GM18907 (cell line): ENCODE data around the gene CDC14A.
A peak's percentile ranks its signal among the peaks of the same experiment; 100 is the strongest.
"Not testable (repeated sequence)": the region's sequence is repeated elsewhere in the genome, so short reads cannot be mapped to it uniquely, and the experiment has no call there.

Experiments used
- ATAC-seq: cut with Tn5 transposase; IDR thresholded peaks from one replicate; pipeline ENCODE4 v1.9.1; 2021; ENCODE audit warnings: mild to moderate bottlenecking, moderate library complexity; ENCODE audit not compliant: unreplicated experiment

Gene CDC14A

DNA sequence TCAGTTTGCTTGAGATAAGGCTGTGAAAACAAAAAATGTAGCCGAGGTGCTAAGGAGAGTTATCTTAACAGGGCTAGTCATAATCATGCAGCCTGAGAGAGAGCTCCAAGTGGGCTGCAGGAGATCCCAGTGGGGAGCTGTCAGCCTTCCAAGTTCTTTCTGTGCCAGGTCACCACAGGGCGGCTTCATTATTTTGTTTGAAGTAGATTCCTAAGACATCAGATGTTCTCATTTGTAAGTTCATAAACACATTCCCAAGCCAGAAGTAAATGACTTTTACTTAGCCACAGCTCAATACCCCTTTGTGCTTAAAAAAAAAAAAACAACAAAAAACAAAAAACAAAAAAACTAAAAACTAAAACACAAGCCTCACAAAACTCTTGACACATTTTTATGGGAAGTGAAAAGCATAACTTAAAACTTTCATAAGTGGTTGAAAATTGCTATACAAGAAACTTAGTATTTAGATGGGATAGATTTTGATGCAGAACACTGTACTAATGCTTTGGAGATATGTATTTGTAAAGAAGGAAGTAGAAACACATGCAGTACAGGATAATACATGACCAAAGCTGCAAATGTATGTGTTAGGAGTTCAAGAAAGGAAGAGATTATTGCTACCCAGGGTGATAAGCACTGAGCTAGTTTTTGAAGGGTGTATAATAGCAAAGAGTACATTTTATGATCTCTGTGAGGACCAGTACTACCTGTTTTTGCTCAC, 8.6 kb downstream of the CDC14A start:
- no peak for ATAC-seq

DNA sequence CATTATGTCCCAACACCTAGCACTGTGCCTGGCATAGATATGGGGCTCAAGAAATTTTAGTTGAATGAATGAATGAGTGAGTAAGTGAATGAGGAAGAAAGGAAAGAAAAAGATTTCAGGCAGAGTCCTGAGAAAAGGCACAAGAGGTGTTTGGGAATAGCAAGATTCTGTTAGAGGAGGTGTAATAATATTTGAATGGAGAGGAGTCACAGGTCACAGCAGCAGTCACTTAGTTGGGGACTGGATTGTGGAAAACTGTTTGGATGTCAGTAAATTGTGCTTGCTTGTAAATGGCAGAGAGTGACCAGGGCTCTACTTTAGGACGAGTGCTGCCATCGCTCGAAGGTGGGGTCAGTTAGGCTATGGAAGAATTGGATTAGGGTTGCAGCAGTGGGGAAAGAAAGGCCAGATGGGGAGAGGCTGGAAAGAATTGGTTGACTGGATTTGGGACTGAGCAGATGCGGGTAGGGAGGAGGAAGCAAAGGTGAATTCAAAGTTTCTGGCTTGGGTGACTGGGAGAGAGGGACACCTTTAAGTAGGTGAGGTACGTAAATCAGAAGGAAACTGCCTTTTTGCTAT, 9.3 kb downstream of the CDC14A start:
- no peak for ATAC-seq

DNA sequence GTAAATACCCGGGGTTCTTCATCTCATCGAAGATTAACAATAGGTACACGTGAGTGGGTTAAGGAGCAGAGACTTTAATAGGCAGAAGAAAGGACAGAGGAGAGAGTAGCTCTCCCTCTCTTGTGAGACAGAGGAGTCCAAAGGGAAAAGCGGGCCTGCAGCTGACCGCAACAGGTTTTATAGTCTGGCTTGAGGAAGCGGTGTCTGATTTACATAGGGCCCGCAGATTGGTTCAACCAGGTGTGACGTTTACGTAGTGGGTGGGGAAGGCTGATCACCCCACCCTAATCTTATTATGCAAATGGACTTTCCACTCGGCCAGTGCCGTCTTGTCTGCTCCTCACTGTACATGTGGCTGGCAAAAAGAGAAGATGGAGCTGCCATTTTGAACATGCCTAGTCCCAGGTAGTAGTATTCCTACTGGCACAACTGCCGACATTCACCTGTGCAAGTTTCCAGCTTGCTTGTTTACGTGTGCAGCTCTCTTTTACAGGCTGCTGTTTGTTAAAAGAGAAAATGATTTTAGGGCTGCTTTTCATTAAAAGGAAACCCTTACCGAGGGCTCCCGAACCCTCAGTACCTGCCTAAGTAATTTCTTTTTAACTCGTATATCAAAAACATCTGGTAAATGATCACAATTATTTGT, 10.6 kb downstream of the CDC14A start:
- no peak for ATAC-seq

DNA sequence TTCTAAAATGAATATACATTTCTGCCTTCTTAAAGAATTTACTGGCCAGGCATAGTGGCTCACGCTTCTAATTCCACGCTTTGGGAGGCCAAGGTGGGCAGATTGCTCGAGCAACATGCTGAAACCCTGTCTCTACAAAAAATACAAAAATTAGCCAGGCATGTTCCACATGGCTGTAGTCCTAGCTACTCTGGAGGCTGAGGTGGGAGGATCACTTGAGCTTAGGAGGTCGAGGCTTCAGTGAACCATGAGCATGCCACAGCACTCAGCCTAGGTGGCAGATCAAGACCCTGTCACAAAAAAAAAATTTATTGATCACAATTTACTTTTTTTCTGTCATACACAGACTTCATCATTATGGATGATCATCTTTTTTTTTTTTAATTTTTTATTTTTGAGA, 11.5 kb downstream of the CDC14A start:
- no peak for ATAC-seq

DNA sequence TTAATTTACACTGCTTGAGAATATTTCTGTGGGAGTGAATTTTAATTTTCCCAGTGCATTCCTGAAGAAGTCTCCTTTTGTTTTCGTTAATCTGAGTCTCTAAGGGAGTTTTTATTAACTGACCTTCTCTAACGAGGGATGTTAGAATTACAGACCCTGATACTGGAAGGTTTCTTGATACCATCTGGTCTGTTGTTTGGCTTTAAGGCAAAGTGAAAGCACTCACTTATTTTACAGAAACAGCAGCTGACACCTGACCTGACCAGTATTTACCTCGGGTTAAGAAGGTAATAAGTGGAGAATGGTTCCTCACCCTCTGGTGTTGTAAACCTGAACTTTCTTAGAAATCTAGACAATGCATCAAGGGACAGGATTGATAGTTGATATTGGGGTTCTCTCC, 12.4 kb downstream of the CDC14A start:
- ATAC-seq: no peak

DNA sequence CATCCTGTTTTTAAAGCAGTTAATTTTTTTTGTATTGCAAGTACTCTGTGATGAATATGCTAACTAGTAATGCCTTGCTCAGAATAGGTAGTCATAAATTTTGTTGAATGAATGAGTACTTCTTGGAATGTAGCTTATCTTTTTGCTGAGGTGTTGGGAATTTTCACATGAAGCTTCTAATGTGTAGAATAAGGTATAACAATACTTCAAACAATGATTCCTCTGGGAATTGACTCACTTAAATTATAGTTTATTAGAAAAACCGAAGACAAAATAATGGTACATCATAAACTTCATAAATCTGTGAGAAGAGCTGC, 13.9 kb downstream of the CDC14A start:
- no peak for ATAC-seq

DNA sequence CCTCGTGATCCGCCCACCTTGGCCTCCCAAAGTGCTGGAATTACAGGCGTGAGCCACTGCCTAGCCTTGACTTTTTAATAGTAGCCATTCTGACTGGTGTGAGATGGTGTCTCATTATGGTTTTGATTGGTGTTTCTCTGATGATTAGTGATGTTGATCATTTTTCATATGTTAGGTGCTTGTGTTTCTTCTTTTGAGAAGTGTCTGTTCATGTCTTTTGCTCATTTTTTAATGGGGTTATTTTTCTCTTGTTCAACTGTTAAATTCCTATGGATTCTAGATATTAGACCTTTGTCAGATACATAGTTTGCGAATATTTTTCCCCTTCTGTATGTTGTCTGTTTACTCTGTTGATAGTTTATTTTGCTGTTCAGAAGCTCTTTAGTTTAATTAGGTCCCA, 17.0 kb downstream of the CDC14A start:
- not testable (repeated sequence) for ATAC-seq

DNA sequence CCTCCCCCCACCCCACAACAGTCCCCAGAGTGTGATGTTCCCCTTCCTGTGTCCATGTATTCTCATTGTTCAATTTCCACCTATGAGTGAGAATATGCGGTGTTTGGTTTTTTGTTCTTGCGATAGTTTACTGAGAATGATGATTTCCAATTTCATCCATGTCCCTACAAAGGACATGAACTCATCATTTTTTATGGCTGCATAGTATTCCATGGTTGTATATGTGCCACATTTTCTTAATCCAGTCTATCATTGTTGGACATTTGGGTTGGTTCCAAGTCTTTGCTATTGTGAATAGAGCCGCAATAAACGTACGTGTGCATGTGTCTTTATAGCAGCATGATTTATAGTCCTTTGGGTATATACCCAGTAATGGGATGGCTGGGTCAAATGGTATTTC, 21.6 kb downstream of the CDC14A start:
- ATAC-seq: not testable (repeated sequence)

DNA sequence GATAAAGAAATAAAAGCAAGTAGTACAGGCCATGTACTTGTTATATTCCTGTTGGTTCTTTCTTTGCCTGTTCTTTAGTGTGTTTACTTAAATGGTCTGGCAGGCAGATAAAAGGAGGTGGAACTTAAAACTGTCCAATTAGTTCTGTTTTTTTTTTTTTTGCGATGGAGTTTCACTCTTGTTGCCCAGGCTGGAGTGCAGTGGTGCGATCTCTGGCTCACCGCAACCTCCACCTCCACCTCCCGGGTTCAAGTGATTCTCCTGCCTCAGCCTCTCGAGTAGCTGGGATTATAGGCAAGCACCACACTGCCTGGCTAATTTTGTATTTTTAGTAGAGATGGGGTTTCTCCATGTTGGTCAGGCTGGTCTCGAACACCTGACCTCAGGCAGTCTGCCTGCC, 24.6 kb downstream of the CDC14A start:
- not testable (repeated sequence) for ATAC-seq

DNA sequence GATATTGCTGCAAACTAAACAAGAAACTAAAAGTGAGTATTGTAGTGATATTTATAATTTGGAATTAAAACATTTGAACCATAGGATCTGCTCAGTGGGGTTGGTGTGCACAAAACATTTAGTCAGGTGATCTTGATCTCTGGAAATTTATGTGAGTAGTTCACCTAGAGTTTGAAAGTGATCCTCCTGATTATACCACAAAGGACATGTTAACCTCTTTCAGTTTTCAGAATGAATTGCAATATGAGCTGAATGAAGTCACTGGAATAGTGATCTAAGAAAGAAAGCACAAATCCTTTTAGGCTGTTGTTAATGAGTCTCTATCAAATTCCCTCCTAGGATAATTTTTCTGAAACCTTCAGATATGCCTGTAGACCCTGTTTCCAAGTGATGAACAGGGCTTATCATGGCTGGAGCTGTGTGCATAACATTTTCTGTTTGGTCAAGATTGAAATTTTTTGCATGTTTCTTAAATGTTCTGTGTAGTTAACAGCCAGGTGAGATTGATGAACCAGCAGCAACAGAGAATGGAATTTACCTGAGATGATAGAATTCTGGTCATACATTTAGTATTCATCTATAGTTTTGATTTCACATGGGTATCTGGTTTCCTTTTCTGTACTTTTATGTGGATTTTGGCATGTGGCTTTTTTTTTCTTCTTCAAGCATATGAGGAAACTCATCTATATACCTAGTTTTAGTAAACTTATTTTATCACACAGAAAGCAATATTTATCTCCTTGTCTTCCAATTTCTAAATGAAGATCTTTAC, 25.5 kb downstream of the CDC14A start:
- peak; percentile 97 for ATAC-seq

DNA sequence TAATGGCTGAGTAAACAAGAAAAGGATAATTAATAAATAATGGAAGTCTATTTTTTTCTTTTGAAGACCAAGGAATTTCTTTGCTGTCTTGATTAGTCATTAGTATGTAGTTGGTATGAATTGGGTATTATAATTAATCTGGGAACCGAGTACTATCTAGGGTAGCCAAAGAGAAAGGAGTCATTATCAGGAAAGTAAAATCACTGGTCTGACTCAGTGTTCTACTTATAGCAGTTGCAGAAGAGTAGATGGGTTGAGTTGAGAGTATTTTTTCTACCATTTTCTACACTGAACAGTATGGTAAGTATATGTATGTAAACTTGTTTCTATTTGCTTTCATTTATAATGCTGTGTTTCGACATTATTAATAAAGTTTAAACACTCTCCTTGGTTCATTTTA, 26.6 kb downstream of the CDC14A start:
- ATAC-seq: no peak

DNA sequence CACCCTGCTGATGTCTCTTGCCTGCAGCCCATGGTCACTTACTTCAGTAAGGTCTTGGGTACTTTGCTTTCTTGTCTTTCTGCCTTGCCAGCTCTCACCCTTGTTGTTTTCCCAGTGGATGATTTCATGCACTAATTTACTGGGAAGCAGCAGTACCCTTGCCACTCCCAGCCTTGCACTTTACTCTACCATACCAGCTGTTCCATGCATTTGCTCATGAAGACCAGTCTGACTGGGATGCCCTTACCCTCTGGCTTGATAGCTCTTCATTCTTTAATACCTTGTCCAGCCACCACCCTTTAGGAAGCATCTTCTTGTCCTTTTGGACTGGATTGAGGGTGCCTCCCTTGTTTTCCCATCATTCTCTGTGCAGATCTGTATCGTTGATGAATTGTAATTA, 28.3 kb downstream of the CDC14A start:
- no peak for ATAC-seq

DNA sequence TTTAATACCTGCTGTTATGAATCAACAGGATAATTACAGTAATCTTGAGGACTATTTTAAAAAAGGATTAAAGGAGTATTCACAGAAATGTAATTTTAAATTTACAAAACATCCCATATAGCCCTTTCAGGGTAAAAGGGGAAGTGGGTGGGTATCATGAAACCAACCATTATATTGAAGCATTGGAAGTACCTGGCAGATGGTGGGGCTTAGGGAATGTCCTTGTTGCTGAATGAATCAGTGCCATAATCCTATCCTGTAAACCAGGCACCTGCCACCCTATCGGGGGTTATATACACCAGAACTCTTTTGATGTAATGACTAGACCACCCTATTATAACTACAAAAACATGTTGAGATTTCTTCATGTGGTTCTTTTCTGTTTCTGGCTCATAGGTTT, 30.4 kb downstream of the CDC14A start:
- ATAC-seq: no peak

DNA sequence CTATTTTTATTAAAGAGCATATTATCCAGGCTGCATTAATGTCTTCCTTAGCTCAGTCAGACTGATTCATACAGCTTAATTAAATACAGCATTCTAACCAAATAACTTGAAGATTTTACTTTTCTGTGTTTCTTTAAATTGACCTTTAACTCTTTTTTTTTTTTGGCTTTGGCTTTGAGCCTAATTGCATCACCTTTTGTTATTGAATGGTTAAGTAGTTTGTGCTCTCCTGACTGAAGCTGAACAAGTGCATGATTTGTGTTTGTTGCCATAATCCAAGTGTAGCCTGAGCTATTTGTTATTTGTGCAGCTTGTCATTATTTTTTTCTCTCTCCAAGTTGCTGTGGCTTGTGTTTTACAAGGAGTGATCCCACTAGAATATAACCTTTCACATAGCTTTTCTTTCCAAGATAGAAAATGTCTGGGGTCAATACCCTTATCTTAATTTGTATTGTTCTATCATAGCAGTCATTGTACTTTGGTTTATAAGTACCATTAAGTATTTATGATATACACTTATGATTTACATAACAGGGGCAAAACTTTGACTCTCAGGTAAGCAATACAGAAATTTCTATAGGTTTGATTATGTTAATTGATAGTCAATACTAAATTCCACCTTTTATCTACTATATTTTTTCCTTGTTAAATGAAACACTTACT, 31.6 kb downstream of the CDC14A start:
- ATAC-seq: no peak

DNA sequence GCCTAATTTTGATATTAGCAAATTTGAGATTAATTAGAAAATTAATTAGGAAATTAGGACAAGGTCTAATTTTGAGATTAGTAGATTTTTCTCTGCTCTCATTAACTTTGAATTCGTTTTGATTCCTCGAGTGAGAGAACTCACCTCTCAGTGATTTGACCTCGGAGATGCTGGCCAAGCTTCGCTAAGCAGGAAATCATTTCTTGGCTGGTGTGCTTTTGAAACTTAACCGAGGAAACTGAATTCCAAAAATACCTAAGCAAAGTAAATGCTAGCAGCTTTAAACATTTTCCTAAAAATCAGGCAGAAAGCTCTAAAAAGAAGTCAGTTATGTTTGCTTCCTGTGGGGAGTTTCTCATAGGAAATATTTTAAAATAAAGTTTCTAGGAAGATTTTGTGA, 34.9 kb downstream of the CDC14A start:
- no peak for ATAC-seq

DNA sequence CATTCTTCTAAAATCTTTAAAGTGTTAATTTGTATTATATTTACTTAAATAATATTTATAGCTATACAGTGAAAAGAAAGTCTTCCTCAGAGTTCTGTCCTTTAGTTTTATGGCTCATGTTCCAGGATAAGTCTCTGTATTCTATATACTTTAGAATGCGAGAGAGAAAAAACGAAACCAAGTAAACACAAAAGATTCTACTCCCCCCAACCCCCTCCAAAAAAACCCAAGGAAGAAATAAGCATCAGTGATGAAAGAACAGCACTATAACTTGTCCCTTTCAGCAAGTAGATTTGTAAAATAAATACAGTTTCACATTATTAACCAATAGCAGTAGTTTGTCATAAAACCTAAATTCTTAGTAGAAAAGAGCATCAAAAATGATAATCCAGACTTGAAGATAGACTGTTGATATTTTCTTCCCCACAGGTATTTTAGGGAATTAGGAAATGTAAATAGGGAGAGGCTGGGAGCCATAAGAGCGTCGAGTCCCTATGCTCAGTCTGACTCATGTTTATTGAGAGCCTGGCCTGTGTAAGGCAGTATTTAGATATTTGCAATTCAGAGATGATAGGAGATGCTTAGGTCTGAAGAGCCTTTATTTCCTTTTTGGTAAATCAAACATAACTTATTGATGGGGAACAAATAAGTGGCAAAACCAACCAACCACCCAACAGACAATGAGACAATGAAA, 35.5 kb downstream of the CDC14A start:
- no peak for ATAC-seq

DNA sequence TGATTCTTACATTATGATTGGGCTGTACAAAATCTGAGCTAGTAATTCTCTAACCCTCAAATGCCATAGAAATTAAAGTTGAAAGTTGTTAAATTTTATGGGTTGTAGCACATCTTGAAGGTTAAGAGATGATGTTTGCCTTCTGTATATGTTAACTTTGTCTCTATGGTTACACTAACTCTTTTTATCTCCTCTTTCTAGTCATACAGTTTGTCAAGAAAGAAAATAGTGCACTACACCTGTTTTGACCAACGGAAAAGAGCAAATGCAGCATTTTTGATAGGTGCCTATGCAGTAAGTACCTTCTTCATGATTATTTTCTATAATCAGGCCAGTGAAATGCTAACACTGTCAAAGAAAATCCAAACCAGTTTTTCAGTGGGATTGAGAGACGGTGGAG, 38.2 kb downstream of the CDC14A start:
- no peak for ATAC-seq

DNA sequence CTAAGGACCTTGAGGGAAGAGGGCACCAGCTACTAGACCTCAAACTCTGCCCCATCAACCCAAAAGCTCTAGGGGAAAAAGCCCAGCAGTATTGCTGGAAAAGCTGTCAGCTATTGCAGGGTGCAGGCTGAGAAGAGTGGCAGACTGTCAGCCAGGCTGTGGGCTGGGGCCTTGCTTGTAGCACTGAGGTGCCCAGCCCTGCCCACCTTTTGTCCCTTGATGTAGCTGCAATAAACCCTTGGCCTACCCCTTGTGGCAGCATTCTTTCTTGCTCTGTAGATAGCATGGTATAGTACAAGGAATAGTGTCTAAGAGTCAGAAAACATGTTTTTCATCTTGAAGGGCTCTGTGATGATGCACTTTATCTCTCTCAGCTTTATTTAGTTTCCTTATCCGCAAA, 39.4 kb downstream of the CDC14A start:
- no peak for ATAC-seq

DNA sequence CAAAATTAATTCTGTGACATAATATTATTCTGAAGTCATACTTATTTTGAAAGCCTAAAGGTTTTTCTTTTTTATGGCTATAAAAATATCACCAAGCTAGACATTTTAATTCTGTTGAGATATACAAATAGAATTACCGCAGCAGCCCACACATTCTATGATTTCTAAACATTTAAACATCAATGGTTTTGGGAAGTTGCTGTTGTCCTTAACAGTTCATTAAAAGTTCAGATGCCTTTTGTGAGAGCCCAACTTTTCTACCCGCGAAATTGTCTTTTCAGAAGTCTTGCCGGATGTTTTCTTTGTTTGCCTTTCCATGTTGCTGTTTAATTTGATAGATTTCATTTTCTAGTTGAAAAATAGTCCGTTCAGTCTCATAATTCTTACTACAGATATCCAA, 40.5 kb downstream of the CDC14A start:
- ATAC-seq: no peak

DNA sequence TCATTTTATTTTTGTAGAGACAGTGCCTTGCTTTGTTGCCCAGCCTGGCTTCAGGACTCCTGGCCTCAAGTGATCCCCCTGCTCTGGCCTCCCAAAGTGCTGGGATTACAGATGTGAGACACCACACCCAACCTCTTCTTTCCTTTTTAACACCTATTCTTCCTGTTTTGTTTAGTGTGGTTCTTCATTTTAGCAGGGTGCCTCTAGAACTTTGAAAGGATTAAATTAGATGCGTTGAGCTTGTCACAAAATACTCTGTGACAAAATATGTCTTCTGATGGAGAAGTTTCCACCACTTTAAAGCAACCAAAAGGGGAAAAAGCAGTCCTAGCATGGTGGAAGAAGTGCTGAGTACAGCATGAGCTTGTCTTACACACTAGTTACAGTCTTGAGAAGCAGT, 42.0 kb downstream of the CDC14A start:
- ATAC-seq: no peak

DNA sequence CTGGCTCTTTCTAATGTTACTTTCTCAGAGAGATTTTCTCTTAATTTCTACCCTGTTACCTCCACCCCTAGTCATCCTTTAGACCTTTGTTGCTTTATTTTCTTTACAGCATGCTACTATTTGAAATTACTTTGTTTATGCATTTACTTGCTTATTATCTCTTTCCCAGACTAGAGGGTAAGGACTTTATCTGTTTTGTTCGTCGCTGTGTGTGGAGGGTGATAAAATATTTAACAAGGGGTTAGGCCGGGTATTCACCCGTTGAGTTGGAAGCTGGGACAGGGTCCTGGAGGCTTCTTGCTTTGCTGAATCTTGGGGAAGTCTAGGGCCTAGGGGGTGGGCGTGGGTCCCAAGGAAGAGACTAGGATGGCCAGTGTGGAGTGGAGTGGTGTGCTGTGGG, 43.6 kb downstream of the CDC14A start:
- ATAC-seq: no peak
